HG03558 (cell line): ENCODE results near the gene GLUL.

ENCODE experiments used
- ATAC-seq: cut with Tn5 transposase; IDR thresholded peaks from one replicate; pipeline ENCODE4 v1.9.1; 2021; ENCODE audit warnings: moderate number of reproducible peaks; ENCODE audit not compliant: unreplicated experiment; ENCODE audit errors: extremely low read depth

The GLUL gene

GRCh38 chr1:182391362-182392049 lies at the start of gene GLUL:
Gene GLUL (minus strand): TSS chr1:182391790. CDS start chr1:182388737, 3,053 bp downstream.
- ATAC-seq = peak; percentile 51

- no peak for ATAC-seq
Measured at GRCh38 chr1:182438326-182438725, 46.7 kb upstream of the GLUL start.

DNA sequence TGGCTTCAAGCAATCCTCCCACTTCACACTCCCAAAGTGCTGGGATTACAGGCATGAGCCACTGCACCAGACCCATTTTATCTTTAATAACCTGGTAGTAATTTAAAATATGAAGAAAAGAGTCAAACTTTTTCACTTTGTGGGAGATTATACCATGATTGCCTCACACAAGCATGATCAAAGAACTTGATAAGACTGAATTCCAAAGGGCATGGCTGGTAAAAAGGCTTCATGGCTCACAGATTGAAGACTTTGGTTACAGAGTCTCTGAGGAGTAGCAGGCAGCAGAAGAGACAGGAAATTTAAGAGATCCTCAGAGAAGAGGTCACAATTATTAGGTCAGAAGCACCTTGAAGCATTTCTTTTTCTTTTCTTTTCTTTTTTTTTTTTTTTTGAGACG lies 42.0 kb upstream of the GLUL start:
- ATAC-seq = no peak

DNA sequence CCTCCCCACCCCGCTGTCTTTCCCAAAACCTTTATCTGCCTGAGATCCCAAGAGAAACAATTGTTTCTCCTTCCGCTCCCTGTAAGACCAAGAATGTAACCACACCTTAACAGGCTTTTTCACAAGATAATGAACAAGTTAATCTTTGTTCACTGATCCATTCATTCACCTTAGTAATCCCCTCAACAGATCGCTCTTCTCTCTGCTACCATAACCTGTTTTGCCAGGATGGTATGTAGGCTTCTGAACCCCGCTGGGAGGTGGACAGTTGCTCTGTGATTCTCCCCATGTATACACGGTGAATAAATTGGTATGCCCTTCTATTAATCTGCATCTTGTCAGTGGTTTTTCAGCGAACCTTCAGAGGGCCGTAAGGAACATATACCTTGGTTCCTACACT lies 39.7 kb upstream of the GLUL start:
- ATAC-seq = no peak

GRCh38 chr1:182430263-182431068 lies 38.9 kb upstream of the GLUL start:
- no peak for ATAC-seq

- no peak for ATAC-seq
Measured at GRCh38 chr1:182428043-182428442, 36.5 kb upstream of the GLUL start.

DNA sequence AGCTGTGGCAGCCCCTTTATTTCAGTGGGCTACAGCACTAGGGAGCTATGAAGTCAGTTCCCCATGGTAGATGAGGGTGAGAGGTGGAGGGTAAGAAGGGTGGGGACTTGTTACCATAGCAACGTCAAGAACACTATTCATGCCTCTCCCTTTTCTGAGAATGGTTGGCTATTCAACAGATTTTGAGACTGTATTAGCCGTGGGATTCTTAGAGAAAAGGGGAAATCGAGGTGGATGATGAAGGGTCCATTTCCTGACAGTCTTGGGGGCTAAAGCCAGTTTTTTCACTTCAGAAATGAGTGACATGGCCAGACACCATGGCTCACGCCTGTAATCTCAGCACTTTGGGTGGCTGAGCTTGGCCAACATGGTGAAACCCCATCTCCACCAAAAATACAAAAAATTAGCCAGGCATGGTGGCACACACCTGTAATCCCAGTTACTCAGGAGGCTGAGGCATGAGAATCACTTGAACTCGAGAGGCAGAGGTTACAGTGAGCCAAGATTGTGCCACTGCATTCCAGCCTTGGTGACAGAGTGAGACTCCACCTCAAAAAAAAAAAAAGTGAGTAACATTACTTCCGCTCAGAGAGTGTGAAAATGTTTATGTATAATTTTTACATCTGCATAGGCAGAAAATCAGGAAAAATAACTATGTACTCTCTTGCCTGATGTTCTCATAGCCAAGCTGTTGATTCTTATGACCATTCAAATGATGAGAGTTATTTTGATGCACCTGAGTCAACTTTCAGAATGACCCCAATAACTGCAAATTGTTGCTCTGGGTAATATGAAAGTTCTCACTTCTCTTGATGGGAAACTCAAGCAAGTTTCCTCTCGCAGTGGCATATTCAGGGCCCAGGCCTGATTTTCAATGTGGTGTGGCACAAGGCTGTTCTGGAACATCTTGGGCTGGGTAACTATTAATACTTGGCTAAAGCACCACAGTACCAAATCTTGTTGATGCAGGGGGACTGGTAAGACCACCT lies 35.1 kb upstream of the GLUL start:
- peak; percentile 57 for ATAC-seq

- no peak for ATAC-seq
Measured at GRCh38 chr1:182415789-182416188, 24.2 kb upstream of the GLUL start.

DNA sequence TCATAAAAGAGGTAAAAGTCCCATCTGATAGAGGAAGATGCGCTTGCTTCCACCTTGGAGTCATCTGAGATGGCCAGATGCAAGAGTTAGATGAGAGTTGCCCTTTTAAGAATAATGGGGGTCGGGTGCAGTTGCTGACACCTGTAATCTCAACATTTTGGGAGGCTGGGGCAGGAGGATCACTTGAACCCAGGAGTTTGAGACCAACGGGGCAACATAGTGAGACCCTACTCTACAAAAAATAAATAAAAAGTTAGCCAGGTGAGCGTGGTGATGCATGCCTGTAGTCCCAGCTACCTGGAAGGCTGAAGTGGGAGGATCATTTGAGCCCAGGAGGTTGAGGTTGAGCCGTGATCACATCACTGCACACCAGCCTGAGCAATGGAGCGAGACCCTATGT lies 22.4 kb upstream of the GLUL start:
- ATAC-seq = no peak

GRCh38 chr1:182413486-182413885 lies 21.9 kb upstream of the GLUL start:
- no peak for ATAC-seq

- ATAC-seq = no peak
Measured at GRCh38 chr1:182410620-182411273, 19.2 kb upstream of the GLUL start.

- no peak for ATAC-seq
Measured at GRCh38 chr1:182410138-182410537, 18.5 kb upstream of the GLUL start.

DNA sequence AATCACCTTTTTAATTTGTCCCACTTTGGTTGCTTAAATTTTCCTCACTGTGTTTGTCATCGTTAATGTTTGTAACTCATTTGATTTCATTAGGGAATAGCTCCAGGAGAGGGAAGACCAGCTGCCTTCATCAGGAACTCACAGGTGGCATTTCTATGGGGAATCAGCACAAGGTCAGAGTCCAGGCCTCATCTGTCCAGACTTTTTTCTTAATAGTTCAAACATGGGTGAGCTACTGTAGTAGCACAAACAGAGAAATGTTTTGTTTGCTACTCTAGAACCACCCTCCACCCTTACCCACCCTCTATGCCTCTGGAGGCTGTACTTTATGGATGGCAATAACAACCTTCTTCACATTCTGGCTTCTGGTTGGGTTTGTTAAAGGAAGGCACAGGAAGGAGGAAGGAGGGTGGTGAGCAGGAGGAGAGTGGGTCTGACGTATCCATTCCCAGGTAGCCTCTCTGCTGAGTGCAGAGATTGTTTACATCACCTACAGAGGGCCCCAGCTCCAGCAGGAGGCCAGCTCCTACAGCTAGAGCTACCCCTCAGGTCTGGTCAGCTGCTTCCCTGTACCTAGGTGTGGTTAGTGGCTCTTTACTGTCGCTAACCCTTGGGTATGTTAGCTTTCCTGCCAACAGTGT lies 17.0 kb upstream of the GLUL start:
- no peak for ATAC-seq

- no peak for ATAC-seq
Measured at GRCh38 chr1:182407724-182408123, 16.1 kb upstream of the GLUL start.

DNA sequence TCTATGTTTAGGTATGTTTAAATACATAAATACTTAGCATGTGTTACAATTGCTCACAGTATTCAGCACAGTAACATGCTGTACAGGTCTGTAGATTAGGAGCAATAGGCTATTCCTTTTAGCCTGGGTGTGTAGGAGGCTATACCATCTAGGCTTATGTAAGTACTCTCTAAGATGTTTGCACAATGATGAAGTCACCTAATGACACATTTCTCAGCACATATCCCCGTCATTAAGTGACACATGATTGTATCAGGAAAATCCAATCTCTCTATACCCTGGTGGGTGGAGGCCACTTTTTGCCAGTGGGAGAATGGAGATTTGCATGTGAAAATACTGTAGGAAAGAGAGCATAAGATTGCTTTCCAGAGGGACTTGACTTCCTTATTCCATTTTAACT lies 14.4 kb upstream of the GLUL start:
- ATAC-seq = no peak

DNA sequence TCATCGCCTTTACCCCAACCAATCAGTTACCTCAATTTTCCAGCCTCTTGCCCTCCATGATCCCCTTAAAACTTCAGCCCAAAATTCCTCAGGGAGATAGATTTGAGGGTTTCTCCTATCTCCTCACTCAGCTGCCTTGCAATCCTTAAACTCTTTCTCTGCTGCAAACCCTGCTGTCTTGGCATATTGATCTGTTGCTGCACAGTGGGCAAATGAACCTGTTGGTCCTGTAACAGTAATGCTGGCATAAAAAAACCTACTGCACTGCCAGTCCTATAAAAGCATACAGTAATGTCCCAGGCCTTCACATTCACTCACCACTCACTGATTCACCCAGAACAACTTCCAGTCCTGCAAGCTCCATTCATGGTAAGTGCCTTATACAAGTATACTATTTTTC lies 14.0 kb upstream of the GLUL start:
- no peak for ATAC-seq

DNA sequence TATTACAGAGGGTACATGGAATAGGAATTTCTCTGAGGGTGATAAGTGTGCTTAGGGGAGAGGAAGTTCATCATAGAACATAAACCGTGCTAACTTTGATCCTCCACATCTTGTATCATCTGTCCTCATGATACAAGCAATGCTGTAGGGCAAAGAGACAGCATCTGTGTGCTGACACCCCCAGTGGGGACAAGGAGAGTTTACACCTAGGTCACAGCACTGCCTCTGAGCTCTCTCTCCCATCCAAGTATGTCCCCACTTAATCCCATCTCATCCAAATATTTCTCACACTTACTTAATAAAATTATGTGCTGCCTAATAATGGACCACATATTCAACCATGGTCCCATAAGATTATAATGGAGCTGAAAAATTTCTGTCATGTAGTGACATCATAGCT lies 13.2 kb upstream of the GLUL start:
- ATAC-seq = no peak

- ATAC-seq = no peak
Measured at GRCh38 chr1:182400567-182400966, 9.0 kb upstream of the GLUL start, which contains the start of gene TEDDM1. Gene TEDDM1 (minus strand): TSS chr1:182400667. CDS start chr1:182400485, 182 bp downstream.

- no peak for ATAC-seq
Measured at GRCh38 chr1:182397653-182398393, 6.2 kb upstream of the GLUL start.
